Measurements from ENCODE around the gene COMMD1. TPM values are rescaled to one million over a fixed set of nuclear protein-coding genes. Genes with fewer than 3 reads are reported as not detected.

Gene COMMD1
- total and polyA plus RNA-seq, 10 donors = 23.9 to 40.1 (median 35.0) TPM

DNA sequence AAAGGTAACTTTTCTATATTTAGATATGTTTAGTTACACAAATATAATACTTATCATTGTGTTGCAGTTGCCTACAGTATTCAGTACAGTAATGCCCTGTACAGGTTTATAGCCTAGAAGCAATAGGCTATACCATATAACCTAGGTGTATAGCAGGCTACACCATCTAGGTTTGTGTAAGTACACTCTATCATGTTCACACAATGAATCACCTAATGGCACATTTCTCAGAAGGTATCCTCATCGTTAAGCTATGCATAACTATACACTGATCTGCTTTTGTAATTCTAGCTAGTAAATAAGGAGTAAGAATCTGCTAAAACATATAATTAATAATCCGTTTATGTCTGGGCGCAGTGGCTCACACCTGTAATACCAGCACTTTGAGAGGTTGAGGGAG, 102.1 kb downstream of the COMMD1 start:
- peaks cover 0 to 25% (median 0%) of the 10 kb centered on the region in 6 donors for H3K36me3 ChIP-seq
- H3K4me1 ChIP-seq = peaks cover 0 to 15% (median 3%) of the 10 kb centered on the region in 6 donors
- H3K4me3 ChIP-seq = no peak overlapping the region
- H3K9me3 ChIP-seq = no peaks in the 10 kb centered on the region
- H3K27ac ChIP-seq = no peak overlapping the region
- H3K27me3 ChIP-seq (replicated peaks in 1 of 7) = no peaks in the 10 kb centered on the region
- intact Hi-C loops (cut with DNase I; ENCODE audit: low total_unique reads) = no loop called here
- WGBS, 5 donors = 90 to 100% (median 96%) methylated on average over 3 of the region's 3 CpGs
- TF ChIP-seq POLR2A (IDR thresholded peaks at IDR 0.05) (no peak), POLR2AphosphoS5 (IDR thresholded peaks at IDR 0.05) (no peak)
- TF ChIP-seq, protein P1, sequence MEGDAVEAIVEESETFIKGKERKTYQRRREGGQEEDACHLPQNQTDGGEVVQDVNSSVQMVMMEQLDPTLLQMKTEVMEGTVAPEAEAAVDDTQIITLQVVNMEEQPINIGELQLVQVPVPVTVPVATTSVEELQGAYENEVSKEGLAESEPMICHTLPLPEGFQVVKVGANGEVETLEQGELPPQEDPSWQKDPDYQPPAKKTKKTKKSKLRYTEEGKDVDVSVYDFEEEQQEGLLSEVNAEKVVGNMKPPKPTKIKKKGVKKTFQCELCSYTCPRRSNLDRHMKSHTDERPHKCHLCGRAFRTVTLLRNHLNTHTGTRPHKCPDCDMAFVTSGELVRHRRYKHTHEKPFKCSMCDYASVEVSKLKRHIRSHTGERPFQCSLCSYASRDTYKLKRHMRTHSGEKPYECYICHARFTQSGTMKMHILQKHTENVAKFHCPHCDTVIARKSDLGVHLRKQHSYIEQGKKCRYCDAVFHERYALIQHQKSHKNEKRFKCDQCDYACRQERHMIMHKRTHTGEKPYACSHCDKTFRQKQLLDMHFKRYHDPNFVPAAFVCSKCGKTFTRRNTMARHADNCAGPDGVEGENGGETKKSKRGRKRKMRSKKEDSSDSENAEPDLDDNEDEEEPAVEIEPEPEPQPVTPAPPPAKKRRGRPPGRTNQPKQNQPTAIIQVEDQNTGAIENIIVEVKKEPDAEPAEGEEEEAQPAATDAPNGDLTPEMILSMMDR (IDR thresholded peaks at IDR 0.05 in 8 of 11, conservative IDR thresholded peaks at IDR 0.05 in 3 of 11) = no peak
- DNase-seq = no peak

GRCh38 chr2:62010632-62011256, 105.3 kb downstream of the COMMD1 start:
- intact Hi-C loops (cut with DNase I; ENCODE audit: low total_unique reads) = no loop called here
- no peaks in the 10 kb centered on the region for H3K36me3 ChIP-seq
- peaks cover 0 to 34% (median 9%) of the 10 kb centered on the region in 6 donors for H3K4me1 ChIP-seq
- H3K9me3 ChIP-seq = no peaks in the 10 kb centered on the region
- peak overlapping the region in 4 of 8 donors; percentile 27 to 60 (median 42) for H3K27ac ChIP-seq
- TF ChIP-seq, protein P1 (IDR thresholded peaks at IDR 0.05 in 8 of 11, conservative IDR thresholded peaks at IDR 0.05 in 3 of 11) = no peak
- TF ChIP-seq POLR2AphosphoS5 (IDR thresholded peaks at IDR 0.05) = no peak
- no peak for TF ChIP-seq POLR2A (IDR thresholded peaks at IDR 0.05)
- H3K4me3 ChIP-seq = no peak overlapping the region
- 43 to 75% (median 65%) methylated on average over 3 of the region's 3 CpGs for WGBS, 5 donors
- H3K27me3 ChIP-seq (replicated peaks in 1 of 7) = no peaks in the 10 kb centered on the region
- DNase-seq = no peak

DNA sequence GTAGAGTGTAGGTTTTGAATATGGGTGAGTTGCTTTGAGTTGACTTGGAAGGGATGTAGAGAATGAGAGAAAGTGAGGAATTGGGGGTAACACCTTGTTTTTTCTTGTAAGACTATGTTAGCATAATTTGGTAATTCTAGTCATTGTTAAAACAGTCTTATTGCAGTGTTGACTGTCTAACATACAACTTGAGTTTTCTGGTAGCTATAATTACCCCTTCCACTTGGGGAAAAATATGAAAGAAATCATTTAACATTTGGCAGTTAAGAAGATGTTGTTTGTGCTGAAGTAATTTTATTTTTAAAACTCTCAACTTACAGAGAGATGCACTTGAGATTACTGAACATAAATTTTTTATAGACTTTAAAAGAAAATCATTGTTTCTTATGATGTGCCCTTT, 108.2 kb downstream of the COMMD1 start:
- Histone ChIP-seq H3K27ac (peak overlapping the region in 2 of 8 donors; percentile 74 to 77), H3K36me3 (no peaks in the 10 kb centered on the region), H3K27me3 (replicated peaks in 1 of 7) (no peaks in the 10 kb centered on the region), H3K9me3 (no peaks in the 10 kb centered on the region), H3K4me3 (no peak overlapping the region), H3K4me1 (peaks cover 0 to 34% (median 9%) of the 10 kb centered on the region in 6 donors)
- no peak for TF ChIP-seq POLR2A (IDR thresholded peaks at IDR 0.05)
- no peak for TF ChIP-seq POLR2AphosphoS5 (IDR thresholded peaks at IDR 0.05)
- TF ChIP-seq, protein P1 (IDR thresholded peaks at IDR 0.05 in 8 of 11, conservative IDR thresholded peaks at IDR 0.05 in 3 of 11) = no peak
- intact Hi-C loops (cut with DNase I; ENCODE audit: low total_unique reads) = no loop called here
- no peak for DNase-seq

- no peak for DNase-seq
- Histone ChIP-seq H3K9me3 (no peaks in the 10 kb centered on the region), H3K4me1 (peaks cover 0 to 34% (median 9%) of the 10 kb centered on the region in 6 donors), H3K36me3 (no peaks in the 10 kb centered on the region), H3K27ac (peak overlapping the region in 2 of 8 donors; percentile 74 to 77), H3K27me3 (replicated peaks in 1 of 7) (no peaks in the 10 kb centered on the region), H3K4me3 (no peak overlapping the region)
- TF ChIP-seq, protein P1 (IDR thresholded peaks at IDR 0.05 in 8 of 11, conservative IDR thresholded peaks at IDR 0.05 in 3 of 11) = peak in 3 of 11 experiments; percentile 9 to 29 (median 20)
- TF ChIP-seq POLR2A (IDR thresholded peaks at IDR 0.05) (no peak), POLR2AphosphoS5 (IDR thresholded peaks at IDR 0.05) (no peak)
- intact Hi-C loops (cut with DNase I; ENCODE audit: low total_unique reads) = no loop called here
- WGBS, 5 donors = 28 to 38% (median 36%) methylated on average over 2 of the region's 2 CpGs
Measured at GRCh38 chr2:62014102-62014501, 108.6 kb downstream of the COMMD1 start.
